Stimulated activated CD4-positive, alpha-beta T cell treated with anti-CD3 and anti-CD28 coated beads, TNF-alpha, amount 100 ng/mL, for 4 hours (primary cell): ENCODE results near the gene LTA.

Source experiments
- DNase-seq, 3 experiments: peaks; one replicate each; pipeline ENCODE4 v3.0.0-alpha.2; 2020; ENCODE audit warnings: low read depth in 3 of 3

Gene LTA

GRCh38 chr6:31541658-31542521, 30.2 kb upstream of the LTA start, which contains the start of gene DDX39B:
Gene DDX39B (minus strand): TSS chr6:31542003. CDS start chr6:31540532, 1,471 bp downstream.
- DNase-seq, result peak; percentile 68 to 90 (median 80)

DNA sequence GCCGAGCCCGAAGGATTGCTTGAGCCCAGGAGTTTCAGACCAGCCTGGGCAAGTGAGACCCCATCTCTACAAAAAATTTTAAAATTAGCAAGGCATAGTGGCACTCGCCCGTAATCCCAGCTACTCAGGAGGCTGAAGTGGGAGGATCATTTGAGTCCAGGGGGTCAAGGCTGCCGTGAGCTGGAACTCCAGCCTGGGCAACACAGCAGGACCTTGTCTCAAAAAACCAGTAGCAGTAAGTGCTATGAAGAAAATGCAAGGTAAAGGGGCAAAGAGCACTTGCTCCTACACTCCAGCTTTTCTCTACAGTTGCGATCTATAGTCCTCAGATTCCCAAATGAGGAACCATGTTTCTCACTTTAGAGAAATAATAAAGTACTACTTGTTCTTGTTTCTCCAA, 28.4 kb upstream of the LTA start:
- no peak for DNase-seq

- DNase-seq, result no peak
Measured at GRCh38 chr6:31544676-31545075, 27.4 kb upstream of the LTA start.

- DNase-seq, result no peak
Measured at GRCh38 chr6:31545291-31545690, 26.8 kb upstream of the LTA start.

DNA sequence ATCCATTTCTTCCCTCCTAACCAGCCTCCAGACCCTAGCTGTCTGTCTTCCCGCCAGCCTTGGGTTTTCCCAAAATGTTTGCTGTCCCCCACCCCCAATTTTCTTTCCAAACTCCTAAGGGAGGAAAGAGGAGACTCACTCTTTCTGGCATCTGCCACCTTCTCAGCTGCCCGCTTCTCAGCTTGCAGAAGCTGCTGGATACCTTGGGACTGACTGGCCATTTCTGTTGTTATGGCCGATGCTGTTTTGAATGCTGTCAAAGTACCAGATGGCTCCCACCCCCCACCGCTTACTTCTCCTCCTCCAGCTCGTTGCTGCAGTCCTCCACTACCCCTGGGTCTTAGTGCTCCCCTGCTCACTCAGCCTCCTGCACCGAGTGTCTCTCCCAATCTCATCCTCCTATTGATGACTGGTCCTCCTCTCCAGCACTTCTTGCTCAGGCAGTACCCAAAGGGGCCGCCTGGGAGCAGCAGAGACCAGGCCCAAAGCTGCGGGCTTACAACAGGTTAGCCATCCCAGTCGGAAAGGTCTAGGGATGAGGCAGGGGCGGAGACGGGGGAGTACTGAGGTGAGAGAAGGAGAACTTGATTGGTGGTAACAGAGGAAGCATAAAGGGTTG, 25.6 kb upstream of the LTA start, which contains the start of gene ATP6V1G2:
TSS of gene ATP6V1G2 (minus strand) at position 270 of the 619 bp plus-strand sequence. CDS start at position 221, 49 bp downstream.
- DNase-seq, result peak; percentile 69 to 74 (median 69)

DNA sequence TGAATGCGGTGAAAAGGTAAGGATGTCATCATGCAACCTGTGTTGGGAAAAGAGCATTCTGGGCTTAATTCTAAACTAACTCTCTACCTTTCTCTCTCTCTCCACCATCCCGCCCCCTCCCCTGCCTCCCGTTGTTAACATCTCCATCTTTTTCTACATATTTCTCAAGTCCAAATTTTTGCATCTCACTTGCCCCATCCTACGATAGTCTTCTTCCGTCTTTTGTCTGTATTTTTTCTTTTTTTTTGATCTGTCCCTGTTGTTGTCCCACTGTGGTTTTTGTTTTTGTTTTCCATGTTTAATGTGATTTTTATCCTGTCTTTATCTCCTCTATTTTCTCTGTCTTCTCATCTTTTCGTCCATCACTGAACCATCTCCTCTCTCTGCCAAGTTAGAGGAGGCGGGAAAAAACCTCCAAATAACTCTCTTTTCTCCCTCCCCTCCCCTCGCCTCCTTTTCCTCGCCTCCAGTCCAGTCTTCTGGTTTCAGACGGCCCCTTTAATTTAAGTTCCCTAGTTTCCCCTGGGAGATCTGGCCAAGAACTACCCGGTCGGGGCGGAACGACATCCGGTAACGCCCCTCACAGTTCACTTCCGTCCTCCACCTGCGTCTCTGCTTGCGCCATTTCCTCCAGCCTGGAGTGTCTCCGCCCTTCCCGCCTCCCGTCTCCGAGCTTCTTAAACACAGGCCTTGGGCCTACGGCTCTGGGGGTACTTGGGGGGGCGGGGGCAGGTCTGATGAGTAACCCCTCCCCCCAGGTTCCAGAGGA, 24.9 kb upstream of the LTA start, which contains the start of gene NFKBIL1:
TSS of gene NFKBIL1 (plus strand) at position 651 of the 769 bp plus-strand sequence. CDS start at position 738, 87 bp downstream.
- peak; percentile 72 to 84 (median 80) for DNase-seq

DNA sequence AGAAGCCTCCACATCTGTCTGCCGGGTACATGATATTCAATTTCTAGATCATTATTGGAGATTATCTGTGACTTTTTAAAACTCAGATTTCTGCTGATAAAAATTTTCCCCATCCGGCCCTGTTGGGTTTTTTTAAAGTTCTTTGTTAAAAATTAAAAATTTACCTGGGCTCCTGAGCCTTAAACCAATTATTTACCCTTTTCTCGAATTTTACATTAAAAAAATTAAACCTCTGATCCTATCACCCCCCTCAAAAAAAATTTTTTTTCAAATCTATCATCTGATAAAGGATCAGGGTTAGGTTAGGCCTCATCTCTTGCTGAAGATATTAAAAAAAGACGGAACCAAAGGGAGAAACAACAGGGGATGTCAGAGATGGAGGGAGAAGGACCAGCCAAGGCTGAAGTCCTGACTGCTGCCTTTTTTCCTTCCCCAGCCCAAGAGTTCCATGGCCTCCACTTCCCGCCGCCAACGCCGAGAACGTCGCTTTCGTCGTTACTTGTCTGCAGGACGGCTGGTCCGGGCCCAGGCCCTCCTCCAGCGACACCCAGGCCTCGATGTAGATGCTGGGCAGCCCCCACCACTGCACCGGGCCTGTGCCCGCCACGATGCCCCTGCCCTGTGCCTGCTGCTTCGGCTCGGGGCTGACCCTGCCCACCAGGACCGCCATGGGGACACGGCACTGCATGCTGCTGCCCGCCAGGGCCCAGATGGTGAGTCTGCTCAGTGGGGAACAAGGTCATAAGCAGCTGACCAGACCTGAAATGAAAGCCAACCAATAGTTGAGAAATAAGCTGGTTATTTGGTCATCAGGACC, 24.2 kb upstream of the LTA start:
- no peak for DNase-seq

GRCh38 chr6:31548544-31548873, 23.6 kb upstream of the LTA start:
- DNase-seq, result no peak

DNA sequence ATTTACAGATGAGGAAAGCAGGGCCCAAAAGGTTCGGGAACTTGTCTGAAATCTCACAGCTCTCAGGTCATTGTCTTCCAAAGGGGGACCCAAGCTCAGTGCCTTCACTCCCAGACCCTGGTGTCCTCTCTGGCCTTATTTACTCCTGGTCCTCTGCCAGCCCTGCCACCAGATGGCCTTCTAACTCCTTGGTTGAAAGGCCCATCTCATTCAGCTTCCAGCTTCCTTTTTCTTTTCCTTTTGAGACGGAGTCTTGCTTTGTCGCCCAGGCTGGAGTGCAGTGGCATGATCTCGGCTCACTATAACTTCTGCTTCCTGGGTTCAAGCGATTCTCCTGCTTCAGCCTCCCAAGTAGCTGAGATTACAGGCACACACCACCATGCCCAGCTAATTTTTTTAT, 20.7 kb upstream of the LTA start:
- peak in 1 of 3 experiments; percentile 50 for DNase-seq

- no peak for DNase-seq
Measured at GRCh38 chr6:31556307-31556706, 15.8 kb upstream of the LTA start.

DNA sequence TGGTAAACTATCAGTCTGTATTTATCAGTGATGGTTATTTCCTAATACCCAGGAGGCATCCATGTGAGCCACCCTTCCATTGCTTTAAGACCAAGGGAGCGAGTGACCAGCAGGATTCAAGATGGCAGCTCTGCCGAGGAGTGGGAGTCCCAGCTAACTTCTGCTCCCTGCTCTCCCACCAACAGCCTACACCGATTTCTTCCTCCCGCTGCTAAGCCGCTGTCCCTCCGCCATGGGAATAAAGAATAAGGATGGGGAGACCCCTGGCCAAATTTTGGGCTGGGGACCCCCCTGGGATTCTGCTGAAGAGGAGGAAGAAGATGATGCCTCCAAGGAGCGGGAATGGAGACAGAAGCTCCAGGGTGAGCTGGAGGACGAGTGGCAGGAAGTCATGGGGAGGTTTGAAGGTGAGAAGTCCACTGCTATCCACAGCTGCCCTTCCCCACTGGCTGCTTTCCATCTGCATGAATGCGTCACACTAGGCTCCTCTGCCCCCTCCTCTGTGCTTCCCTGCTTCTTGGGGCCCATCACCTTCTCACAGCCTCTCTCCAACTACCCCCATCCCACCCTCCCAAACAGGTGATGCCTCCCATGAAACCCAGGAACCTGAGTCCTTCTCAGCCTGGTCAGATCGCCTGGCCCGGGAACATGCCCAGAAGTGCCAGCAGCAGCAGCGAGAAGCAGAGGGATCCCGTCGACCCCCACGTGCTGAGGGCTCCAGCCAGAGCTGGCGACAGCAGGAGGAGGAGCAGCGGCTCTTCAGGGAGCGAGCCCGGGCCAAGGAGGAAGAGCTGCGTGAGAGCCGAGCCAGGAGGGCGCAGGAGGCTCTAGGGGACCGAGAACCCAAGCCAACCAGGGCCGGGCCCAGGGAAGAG, 14.4 kb upstream of the LTA start:
- DNase-seq, result no peak

GRCh38 chr6:31558318-31558625, 13.8 kb upstream of the LTA start:
- DNase-seq, result no peak

- peak in 1 of 3 experiments; percentile 63 for DNase-seq
Measured at GRCh38 chr6:31558631-31559500, 13.2 kb upstream of the LTA start.

- DNase-seq, result no peak
Measured at GRCh38 chr6:31559606-31559957, 12.5 kb upstream of the LTA start.

GRCh38 chr6:31559958-31560696, 12.0 kb upstream of the LTA start:
- DNase-seq, result no peak

GRCh38 chr6:31560697-31561058, 11.4 kb upstream of the LTA start:
- DNase-seq, result no peak

- DNase-seq, result no peak
Measured at GRCh38 chr6:31567531-31568370, 4.3 kb upstream of the LTA start.

GRCh38 chr6:31568537-31568961, 3.5 kb upstream of the LTA start:
- DNase-seq, result no peak
